SU-DHL-6 (cell line): ENCODE data around the gene CLMN.

Source experiments
- EZH2phosphoT487 ChIP-seq: fragments of 200-600 bp; sonication (generic), shearing (Covaris generic); conservative IDR thresholded peaks from 2 replicates; pipeline ENCODE4 v1.6.1; 2018; ENCODE audit warnings: mild to moderate bottlenecking, antibody characterized with exemption, low read length, moderate library complexity, mixed read lengths
- TF ChIP-seq, protein P1 (sequence below): fragments of 200-600 bp; sonication (generic); IDR thresholded peaks from one replicate; pipeline ENCODE4 v1.5.1; 2017; ENCODE audit warnings: antibody characterized with exemption, mild to moderate bottlenecking, low read length, moderate library complexity; ENCODE audit not compliant: insufficient read depth, poor library complexity, severe bottlenecking

DNA sequence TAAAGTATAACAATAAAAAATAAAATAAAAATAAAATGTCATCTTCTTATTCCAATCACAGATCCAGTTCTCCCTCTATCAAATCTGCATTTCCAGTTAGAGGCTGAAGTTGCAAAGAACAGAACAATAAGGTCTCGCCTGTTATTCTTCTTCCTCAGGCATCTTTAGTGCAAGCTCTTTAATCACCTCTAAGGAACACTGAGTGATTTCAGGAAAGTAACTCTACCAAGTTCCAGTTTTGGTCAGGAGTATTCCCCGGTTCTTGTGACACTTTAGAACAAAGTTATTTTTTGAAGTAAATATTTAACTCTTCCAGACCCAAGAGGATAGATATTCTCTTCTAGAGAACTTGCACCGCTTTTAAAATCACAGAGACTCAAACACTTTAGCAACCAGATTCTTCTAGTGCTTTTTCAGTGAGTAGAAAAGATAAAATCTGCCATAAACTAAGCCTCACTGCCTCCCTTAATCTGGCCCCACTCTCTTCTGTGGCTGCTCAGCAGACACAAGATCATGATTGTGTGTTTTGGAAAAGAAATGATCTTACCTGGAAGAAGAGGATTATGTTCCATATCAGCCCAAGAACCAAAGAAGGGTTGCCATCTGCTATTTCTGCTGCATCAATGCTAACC, 104.5 kb downstream of the CLMN start:
- TF ChIP-seq, protein P1, sequence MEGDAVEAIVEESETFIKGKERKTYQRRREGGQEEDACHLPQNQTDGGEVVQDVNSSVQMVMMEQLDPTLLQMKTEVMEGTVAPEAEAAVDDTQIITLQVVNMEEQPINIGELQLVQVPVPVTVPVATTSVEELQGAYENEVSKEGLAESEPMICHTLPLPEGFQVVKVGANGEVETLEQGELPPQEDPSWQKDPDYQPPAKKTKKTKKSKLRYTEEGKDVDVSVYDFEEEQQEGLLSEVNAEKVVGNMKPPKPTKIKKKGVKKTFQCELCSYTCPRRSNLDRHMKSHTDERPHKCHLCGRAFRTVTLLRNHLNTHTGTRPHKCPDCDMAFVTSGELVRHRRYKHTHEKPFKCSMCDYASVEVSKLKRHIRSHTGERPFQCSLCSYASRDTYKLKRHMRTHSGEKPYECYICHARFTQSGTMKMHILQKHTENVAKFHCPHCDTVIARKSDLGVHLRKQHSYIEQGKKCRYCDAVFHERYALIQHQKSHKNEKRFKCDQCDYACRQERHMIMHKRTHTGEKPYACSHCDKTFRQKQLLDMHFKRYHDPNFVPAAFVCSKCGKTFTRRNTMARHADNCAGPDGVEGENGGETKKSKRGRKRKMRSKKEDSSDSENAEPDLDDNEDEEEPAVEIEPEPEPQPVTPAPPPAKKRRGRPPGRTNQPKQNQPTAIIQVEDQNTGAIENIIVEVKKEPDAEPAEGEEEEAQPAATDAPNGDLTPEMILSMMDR, result no peak
- no peak for TF ChIP-seq EZH2phosphoT487
